Psoas muscle (tissue), 8 donors: ENCODE measurements around the gene KLHL26. TPM values are rescaled to one million over a fixed set of nuclear protein-coding genes. Genes with fewer than 3 reads are reported as not detected.

Source experiments
- ATAC-seq, 4 donors: fragments of 200-7000 bp; cut with Tn5 transposase; one replicate each; pipeline ENCODE4 v1.9.1; 2020; ENCODE audit warnings: moderate library complexity in 3 of 4, mild to moderate bottlenecking in 2 of 4
- DNase-seq, 2 donors: peaks; one replicate each; pipeline ENCODE4 v3.0.0-alpha.2; 2020
- H3K27ac ChIP-seq: fragments of 200-600 bp; one replicate; pipeline ENCODE4 v1.8.0; 2022
- H3K27me3 ChIP-seq, 3 donors: fragments of 200-600 bp in 1 of 3; one replicate each; pipeline versions ENCODE4 v1.6.1 to v1.8.0; 2013 to 2022; ENCODE audit warnings: low read length in 2 of 3, mild to moderate bottlenecking in 2 of 3, moderate library complexity in 1 of 3; ENCODE audit not compliant: insufficient read depth in 3 of 3
- H3K36me3 ChIP-seq, 2 donors: fragments of 200-600 bp in 1 of 2; one replicate each; pipeline versions ENCODE4 v1.6.1 to v1.8.0; 2013 to 2022; ENCODE audit warnings: low read depth in 1 of 2, mild to moderate bottlenecking in 1 of 2, moderate library complexity in 1 of 2; ENCODE audit not compliant: insufficient read depth in 1 of 2
- H3K4me1 ChIP-seq: fragments of 200-600 bp; one replicate; pipeline ENCODE4 v1.8.0; 2022
- H3K4me3 ChIP-seq: fragments of 200-600 bp; one replicate; pipeline ENCODE4 v1.8.0; 2022; ENCODE audit warnings: mild to moderate bottlenecking
- H3K9me3 ChIP-seq: fragments of 200-600 bp; one replicate; pipeline ENCODE4 v1.8.0; 2022
- WGBS, 3 donors: extraction: QIAGEN DNeasy Blood & Tissue Kit; methylation state at CpG; one replicate each; pipeline versions ENCODE4 v1.1.6 to v1.1.7; 2013; 5-methylcytosine and 5-hydroxymethylcytosine counted together
- intact Hi-C, 2 donors: fragments of 100-400 bp; cut with DNase I; formaldehyde crosslinking; loops; one replicate each; pipeline versions ENCODE4 v1.11.0 to v1.14.2; 2022
- polyA plus RNA-seq, 3 donors: library from polyadenylated mRNA; stranded (reverse); fragments of 200-250 nt; gene quantifications; one replicate each; pipeline ENCODE4 v1.2.3, GENCODE V29; 2013
- total RNA-seq, 4 donors: library from RNA; stranded (reverse); fragmentation: NEBNext Ultra II Directional in 2 of 4; extraction: Animal tissue kit (Norgen Biotek cat#: 25700) in 2 of 4; gene quantifications; one replicate each; pipeline versions ENCODE4 v1.2.1 to v1.2.4, GENCODE V29; 2021 to 2023
- TF ChIP-seq, protein P1 (sequence below): fragments of 200-600 bp; IDR thresholded peaks from one replicate; pipeline ENCODE4 v1.8.0; 2022; ENCODE audit warnings: antibody characterized with exemption
- donor health status: healthy with polysubstance abuse.
- donor health status: DM: no; HTN: no; CAD: no; lungs with moderate emphysema.
- donor health status: Bipolar disorder and iron deficiency.
- donor health status: healthy.
- donor health status: DM: yes; HTN: yes; CAD: no.
- donor health status: DM: no; HTN: no; CAD: no.
- donor health status: DM: no; HTN: no; CAD: no.
- donor health status: DM: yes; HTN: yes; CAD: no.

Gene KLHL26
- total and polyA plus RNA-seq, 7 donors: 3.1 to 9.9 (median 5.2) TPM

DNA sequence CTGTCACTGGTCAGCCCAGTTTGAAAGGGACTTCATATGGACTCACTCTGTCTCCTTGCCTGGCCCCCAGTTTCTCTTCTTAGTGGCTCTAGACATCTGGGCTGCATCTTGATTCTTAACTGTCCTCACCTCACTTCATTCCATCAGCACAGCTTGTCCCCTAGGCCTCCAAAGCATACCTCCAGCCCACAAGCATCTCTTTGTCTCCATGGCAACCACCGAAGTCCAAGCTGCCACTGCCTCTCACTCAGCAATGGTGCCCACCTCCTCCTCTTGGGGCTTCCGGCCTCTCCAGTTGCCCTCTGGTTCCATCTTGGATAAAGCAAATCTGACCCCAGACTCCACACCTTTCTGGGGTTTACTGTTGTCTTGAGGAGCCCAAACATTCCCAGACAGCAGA, 9.9 kb upstream of the KLHL26 start:
- intact Hi-C loops: no loop called here
- ATAC-seq: no peak
- Histone ChIP-seq H3K27ac (no peak overlapping the region), H3K4me3 (no peak overlapping the region), H3K36me3 (no peaks in the 10 kb centered on the region), H3K9me3 (no peaks in the 10 kb centered on the region), H3K4me1 (no peaks in the 10 kb centered on the region), H3K27me3 (no peaks in the 10 kb centered on the region)
- 67 to 76% (median 72%) methylated on average over 2 of the region's 2 CpGs for WGBS, 3 donors
- TF ChIP-seq, protein P1, sequence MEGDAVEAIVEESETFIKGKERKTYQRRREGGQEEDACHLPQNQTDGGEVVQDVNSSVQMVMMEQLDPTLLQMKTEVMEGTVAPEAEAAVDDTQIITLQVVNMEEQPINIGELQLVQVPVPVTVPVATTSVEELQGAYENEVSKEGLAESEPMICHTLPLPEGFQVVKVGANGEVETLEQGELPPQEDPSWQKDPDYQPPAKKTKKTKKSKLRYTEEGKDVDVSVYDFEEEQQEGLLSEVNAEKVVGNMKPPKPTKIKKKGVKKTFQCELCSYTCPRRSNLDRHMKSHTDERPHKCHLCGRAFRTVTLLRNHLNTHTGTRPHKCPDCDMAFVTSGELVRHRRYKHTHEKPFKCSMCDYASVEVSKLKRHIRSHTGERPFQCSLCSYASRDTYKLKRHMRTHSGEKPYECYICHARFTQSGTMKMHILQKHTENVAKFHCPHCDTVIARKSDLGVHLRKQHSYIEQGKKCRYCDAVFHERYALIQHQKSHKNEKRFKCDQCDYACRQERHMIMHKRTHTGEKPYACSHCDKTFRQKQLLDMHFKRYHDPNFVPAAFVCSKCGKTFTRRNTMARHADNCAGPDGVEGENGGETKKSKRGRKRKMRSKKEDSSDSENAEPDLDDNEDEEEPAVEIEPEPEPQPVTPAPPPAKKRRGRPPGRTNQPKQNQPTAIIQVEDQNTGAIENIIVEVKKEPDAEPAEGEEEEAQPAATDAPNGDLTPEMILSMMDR: no peak
- DNase-seq: no peak

- ATAC-seq: peak in 3 of 4 donors; percentile 76 to 86 (median 85)
- peak; percentile 59 to 88 for DNase-seq
These were observed 7.4 kb upstream of the KLHL26 start for GRCh38 chr19:18629166-18630088.

GRCh38 chr19:18633321-18633720, 3.5 kb upstream of the KLHL26 start:
- Histone ChIP-seq H3K4me3 (no peak overlapping the region), H3K9me3 (no peaks in the 10 kb centered on the region), H3K36me3 (no peaks in the 10 kb centered on the region), H3K27me3 (no peaks in the 10 kb centered on the region), H3K27ac (no peak overlapping the region), H3K4me1 (peaks cover 9% of the 10 kb centered on the region)
- WGBS, 3 donors: 42 to 50% (median 48%) methylated on average over 7 to 8 of the region's 8 CpGs
- DNase-seq (no peak), ATAC-seq (no peak)
- TF ChIP-seq, protein P1: no peak
- intact Hi-C loops: no loop called here

More at GRCh38 chr19:18629166-18630088, 7.4 kb upstream of the KLHL26 start:
- Histone ChIP-seq H3K4me1 (no peaks in the 10 kb centered on the region), H3K4me3 (no peak overlapping the region), H3K9me3 (no peaks in the 10 kb centered on the region), H3K27me3 (no peaks in the 10 kb centered on the region), H3K36me3 (no peaks in the 10 kb centered on the region), H3K27ac (no peak overlapping the region)
- intact Hi-C loops: no loop called here
- WGBS, 3 donors: 46 to 63% (median 59%) methylated on average over 15 of the region's 15 CpGs
- TF ChIP-seq, protein P1: no peak

- TF ChIP-seq, protein P1: no peak
- peaks cover 9% of the 10 kb centered on the region for H3K4me1 ChIP-seq
- DNase-seq: no peak
- no peak for ATAC-seq
- 59 to 66% (median 63%) methylated on average over 12 of the region's 12 CpGs for WGBS, 3 donors
- intact Hi-C loops: no loop called here
- H3K9me3 ChIP-seq: no peaks in the 10 kb centered on the region
- H3K27me3 ChIP-seq: no peaks in the 10 kb centered on the region
- H3K4me3 ChIP-seq: no peak overlapping the region
- H3K27ac ChIP-seq: no peak overlapping the region
- H3K36me3 ChIP-seq: no peaks in the 10 kb centered on the region
These were observed 2.1 kb upstream of the KLHL26 start for GRCh38 chr19:18634612-18635297.
